Mesenchymal stem cell (in vitro differentiated cells and primary cell): ENCODE results near the gene SIK3.
A peak's percentile ranks its signal among the peaks of the same experiment; 100 is the strongest.

Experiments used
- DNase-seq: peaks from one replicate; pipeline ENCODE4 v3.0.0-alpha.2; 2013
- H2AFZ ChIP-seq: one replicate; pipeline ENCODE4 v1.6.1; 2013; ENCODE audit warnings: low read depth, mild to moderate bottlenecking, control low read depth, inconsistent platforms, low read length, moderate library complexity
- H2AK5ac ChIP-seq: 2 replicates; pipeline ENCODE4 v1.6.1; 2013; ENCODE audit warnings: low read length, moderate library complexity, mild to moderate bottlenecking, inconsistent platforms; ENCODE audit not compliant: severe bottlenecking
- H2BK120ac ChIP-seq: one replicate; pipeline ENCODE4 v1.6.1; 2013; ENCODE audit warnings: low read depth, mild to moderate bottlenecking, inconsistent platforms, low read length, moderate library complexity
- H2BK12ac ChIP-seq, 2 experiments: one replicate each; pipeline ENCODE4 v1.6.1; 2013; ENCODE audit warnings: inconsistent platforms in 2 of 2, low read length in 2 of 2, mild to moderate bottlenecking in 2 of 2, moderate library complexity in 2 of 2, control low read depth in 1 of 2
- H2BK15ac ChIP-seq: one replicate; pipeline ENCODE4 v1.6.1; 2013; ENCODE audit warnings: mild to moderate bottlenecking, low read depth, inconsistent platforms; ENCODE audit not compliant: poor library complexity, severe bottlenecking
- H2BK5ac ChIP-seq: 2 replicates; pipeline ENCODE4 v1.6.1; 2013; ENCODE audit warnings: low read depth, mild to moderate bottlenecking, low read length, control low read depth, inconsistent platforms; ENCODE audit not compliant: poor library complexity, severe bottlenecking
- H3K14ac ChIP-seq, 2 experiments: one replicate each; pipeline ENCODE4 v1.6.1; 2013; ENCODE audit warnings: inconsistent platforms in 2 of 2, low read length in 2 of 2, control low read depth in 1 of 2, mild to moderate bottlenecking in 1 of 2, moderate library complexity in 1 of 2
- H3K18ac ChIP-seq, 2 experiments: one replicate each; pipeline ENCODE4 v1.6.1; 2013; ENCODE audit warnings: inconsistent platforms in 2 of 2, low read length in 2 of 2, control low read depth in 1 of 2, low read depth in 1 of 2, mild to moderate bottlenecking in 1 of 2
- H3K23ac ChIP-seq, 2 experiments: one replicate each; pipeline ENCODE4 v1.6.1; 2013; ENCODE audit warnings: inconsistent platforms in 2 of 2, low read length in 2 of 2, mild to moderate bottlenecking in 2 of 2, moderate library complexity in 2 of 2, control low read depth in 1 of 2
- H3K27ac ChIP-seq: 2 replicates; pipeline ENCODE4 v1.5.1; 2013; ENCODE audit warnings: mild to moderate bottlenecking, moderate library complexity, low read length, control low read depth, inconsistent platforms; ENCODE audit not compliant: poor library complexity, severe bottlenecking
- H3K27me3 ChIP-seq, 2 experiments: 2 replicates each; pipeline versions ENCODE4 v1.6.1 to v1.7.0; 2013; ENCODE audit warnings: low read length in 2 of 2, mild to moderate bottlenecking in 2 of 2, moderate library complexity in 2 of 2, control low read depth in 1 of 2, inconsistent platforms in 1 of 2; ENCODE audit not compliant: control insufficient read depth in 1 of 2, insufficient read depth in 1 of 2
- H3K36me3 ChIP-seq, 2 experiments: 2 replicates each; pipeline versions ENCODE4 v1.6.1 to v1.7.0; 2013; ENCODE audit warnings: low read length in 2 of 2, control low read depth in 1 of 2, inconsistent platforms in 1 of 2, low read depth in 1 of 2, mild to moderate bottlenecking in 1 of 2; ENCODE audit not compliant: insufficient read depth in 2 of 2, control insufficient read depth in 1 of 2
- H3K4ac ChIP-seq, 2 experiments: one replicate each; pipeline ENCODE4 v1.6.1; 2013; ENCODE audit warnings: inconsistent platforms in 2 of 2, low read length in 2 of 2, mild to moderate bottlenecking in 2 of 2, moderate library complexity in 2 of 2, control low read depth in 1 of 2, low read depth in 1 of 2
- H3K4me1 ChIP-seq: 2 replicates; pipeline ENCODE4 v1.6.1; 2013; ENCODE audit warnings: low read depth, low read length, control low read depth; ENCODE audit not compliant: control insufficient read depth, insufficient read depth
- H3K4me2 ChIP-seq: 2 replicates; pipeline ENCODE4 v1.6.1; 2013; ENCODE audit warnings: low read length, mild to moderate bottlenecking, inconsistent platforms; ENCODE audit not compliant: poor library complexity, severe bottlenecking
- H3K4me3 ChIP-seq, 2 experiments: 2 replicates each; pipeline versions ENCODE4 v1.5.1 to v1.7.0; 2013; ENCODE audit warnings: low read length in 2 of 2, mild to moderate bottlenecking in 2 of 2, control low read depth in 1 of 2, low read depth in 1 of 2; ENCODE audit not compliant: insufficient read depth in 1 of 2
- H3K79me1 ChIP-seq: replicated peaks from 2 replicates; pipeline ENCODE4 v1.6.1; 2013; ENCODE audit warnings: mild to moderate bottlenecking, control low read depth, low read length, inconsistent platforms; ENCODE audit not compliant: poor library complexity, severe bottlenecking
- H3K9ac ChIP-seq: 2 replicates; pipeline ENCODE4 v1.7.0; 2013; ENCODE audit warnings: mild to moderate bottlenecking, low read length, moderate library complexity
- H3K9me3 ChIP-seq: 2 replicates; pipeline ENCODE4 v1.7.0; 2013; ENCODE audit warnings: mild to moderate bottlenecking, low read length; ENCODE audit not compliant: control insufficient read depth
- H4K8ac ChIP-seq: one replicate; pipeline ENCODE4 v1.6.1; 2013; ENCODE audit warnings: inconsistent platforms, mild to moderate bottlenecking, low read length, moderate library complexity
- H4K91ac ChIP-seq: one replicate; pipeline ENCODE4 v1.6.1; 2013; ENCODE audit warnings: mild to moderate bottlenecking, low read length, inconsistent platforms
- WGBS: methylation state at CpG from one replicate; pipeline ENCODE4 v1.1.7; 2013; ENCODE audit warnings: mixed read lengths; 5-methylcytosine and 5-hydroxymethylcytosine counted together

Gene SIK3

DNA sequence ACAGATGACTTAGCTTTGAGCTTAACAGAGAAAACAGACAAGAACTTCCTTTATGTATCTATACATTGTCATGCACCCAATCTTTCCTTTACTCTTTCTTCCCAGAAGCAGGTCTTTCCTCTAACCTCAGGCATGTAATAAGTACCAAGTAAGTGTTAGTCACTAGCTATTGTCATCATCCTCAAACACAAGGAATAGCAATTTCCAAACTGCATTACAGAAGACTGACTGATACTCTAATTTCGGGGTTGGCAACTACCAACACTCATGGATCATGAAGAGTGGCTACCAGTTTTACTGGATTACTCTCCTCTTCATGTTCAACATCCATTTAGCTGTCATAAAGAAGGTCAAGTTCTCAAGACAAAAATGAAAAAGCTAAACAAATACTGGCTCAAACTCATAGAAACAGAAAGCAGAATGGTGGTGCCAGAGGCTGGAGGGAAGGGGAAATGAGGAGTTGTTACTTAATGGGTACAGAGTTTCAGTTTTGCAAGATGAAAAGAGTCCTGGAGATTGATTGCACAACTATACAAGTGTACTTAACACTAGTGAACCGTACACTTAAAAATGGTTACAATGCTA is 111.6 kb downstream of the SIK3 start:
- Histone ChIP-seq H3K36me3 (no peaks in the 10 kb centered on the region), H3K27me3 (no peaks in the 10 kb centered on the region), H3K27ac (peak overlapping the region; percentile 3), H3K9me3 (no peaks in the 10 kb centered on the region), H3K4ac (no peak overlapping the region), H3K79me1 (peaks cover 9% of the 10 kb centered on the region), H3K23ac (no peak overlapping the region), H4K8ac (no peak overlapping the region), H3K9ac (peak overlapping the region; percentile 56), H3K18ac (no peak overlapping the region), H4K91ac (no peak overlapping the region), H3K4me2 (no peak overlapping the region), H2BK5ac (no peak overlapping the region), H2BK12ac (no peak overlapping the region), H3K4me3 (peak overlapping the region in 1 of 2 experiments; percentile 60), H2BK15ac (no peak overlapping the region), H3K14ac (no peak overlapping the region), H3K4me1 (peaks cover 3% of the 10 kb centered on the region), H2BK120ac (no peak overlapping the region), H2AK5ac (no peak overlapping the region), H2AFZ (no peak overlapping the region)
- WGBS = 31% methylated on average over 2 of the region's 2 CpGs
- DNase-seq = peak; percentile 82

DNA sequence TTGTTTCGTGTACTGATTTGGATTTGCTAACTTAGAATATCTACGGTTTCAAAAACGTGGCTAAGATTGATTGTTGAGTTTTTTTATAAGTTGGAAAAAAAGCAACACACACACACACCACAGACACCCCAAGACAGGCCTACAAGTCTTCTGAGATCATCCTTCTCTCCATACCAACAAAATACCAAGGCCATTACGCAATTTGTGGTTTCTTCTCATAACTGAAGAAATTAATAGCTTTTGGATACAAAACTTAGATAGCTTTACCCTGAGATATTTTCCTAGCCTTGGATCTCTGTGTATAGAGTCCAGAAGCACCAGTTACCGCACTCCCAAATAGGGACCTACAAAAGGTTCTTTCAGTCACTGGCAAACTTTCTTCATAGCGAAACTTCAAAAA is 113.6 kb downstream of the SIK3 start:
- Histone ChIP-seq H4K8ac (no peak overlapping the region), H3K18ac (no peak overlapping the region), H2AFZ (no peak overlapping the region), H2BK120ac (no peak overlapping the region), H3K36me3 (no peaks in the 10 kb centered on the region), H3K4me3 (peak overlapping the region in 1 of 2 experiments; percentile 35), H3K14ac (no peak overlapping the region), H3K4ac (no peak overlapping the region), H3K4me1 (peaks cover 5% of the 10 kb centered on the region), H3K9me3 (no peaks in the 10 kb centered on the region), H3K27ac (peak overlapping the region; percentile 94), H2AK5ac (peak overlapping the region; percentile 42), H2BK15ac (no peak overlapping the region), H3K27me3 (no peaks in the 10 kb centered on the region), H3K23ac (no peak overlapping the region), H4K91ac (no peak overlapping the region), H3K79me1 (peaks cover 17% of the 10 kb centered on the region), H3K4me2 (peak overlapping the region; percentile 3), H3K9ac (peak overlapping the region; percentile 74), H2BK5ac (no peak overlapping the region), H2BK12ac (no peak overlapping the region)
- WGBS = no CpG with 5 or more reads among the region's 6 CpGs
- peak; percentile 89 for DNase-seq

DNA sequence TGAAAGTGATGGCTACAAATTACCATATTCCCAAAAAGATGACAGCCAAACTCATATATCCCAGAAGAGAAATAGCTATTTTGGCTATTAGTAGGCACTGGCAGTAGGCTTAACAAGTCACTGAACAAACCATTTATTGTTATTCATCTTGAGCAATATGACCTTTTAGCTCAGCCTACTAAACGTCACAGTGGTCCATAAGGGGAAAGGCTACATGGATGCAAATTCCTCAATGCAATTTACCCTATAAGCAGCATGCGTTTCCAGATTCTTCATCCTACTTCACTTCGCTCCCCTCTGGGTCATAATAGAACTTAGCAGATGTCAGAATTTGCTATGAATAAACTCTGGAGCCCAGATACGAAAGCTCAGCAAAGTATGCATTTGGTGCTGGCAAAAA is 114.0 kb downstream of the SIK3 start:
- H3K27me3 ChIP-seq = no peaks in the 10 kb centered on the region
- H3K9ac ChIP-seq = peak overlapping the region; percentile 74
- 72% methylated on average over 3 of the region's 4 CpGs for WGBS
- H3K27ac ChIP-seq = peak overlapping the region; percentile 94
- H3K4me1 ChIP-seq = peaks cover 5% of the 10 kb centered on the region
- H2BK120ac ChIP-seq = no peak overlapping the region
- no peak overlapping the region for H2BK15ac ChIP-seq
- no peak overlapping the region for H2BK5ac ChIP-seq
- H3K4me3 ChIP-seq = peak overlapping the region in 1 of 2 experiments; percentile 34
- H3K18ac ChIP-seq = no peak overlapping the region
- no peak overlapping the region for H2BK12ac ChIP-seq
- no peak overlapping the region for H4K91ac ChIP-seq
- DNase-seq = peak; percentile 49
- no peak overlapping the region for H3K23ac ChIP-seq
- no peak overlapping the region for H4K8ac ChIP-seq
- H2AFZ ChIP-seq = no peak overlapping the region
- H3K14ac ChIP-seq = no peak overlapping the region
- no peak overlapping the region for H3K4ac ChIP-seq
- no peaks in the 10 kb centered on the region for H3K9me3 ChIP-seq
- H2AK5ac ChIP-seq = peak overlapping the region; percentile 42
- peak overlapping the region; percentile 3 for H3K4me2 ChIP-seq
- peaks cover 19% of the 10 kb centered on the region for H3K79me1 ChIP-seq
- no peaks in the 10 kb centered on the region for H3K36me3 ChIP-seq

DNA sequence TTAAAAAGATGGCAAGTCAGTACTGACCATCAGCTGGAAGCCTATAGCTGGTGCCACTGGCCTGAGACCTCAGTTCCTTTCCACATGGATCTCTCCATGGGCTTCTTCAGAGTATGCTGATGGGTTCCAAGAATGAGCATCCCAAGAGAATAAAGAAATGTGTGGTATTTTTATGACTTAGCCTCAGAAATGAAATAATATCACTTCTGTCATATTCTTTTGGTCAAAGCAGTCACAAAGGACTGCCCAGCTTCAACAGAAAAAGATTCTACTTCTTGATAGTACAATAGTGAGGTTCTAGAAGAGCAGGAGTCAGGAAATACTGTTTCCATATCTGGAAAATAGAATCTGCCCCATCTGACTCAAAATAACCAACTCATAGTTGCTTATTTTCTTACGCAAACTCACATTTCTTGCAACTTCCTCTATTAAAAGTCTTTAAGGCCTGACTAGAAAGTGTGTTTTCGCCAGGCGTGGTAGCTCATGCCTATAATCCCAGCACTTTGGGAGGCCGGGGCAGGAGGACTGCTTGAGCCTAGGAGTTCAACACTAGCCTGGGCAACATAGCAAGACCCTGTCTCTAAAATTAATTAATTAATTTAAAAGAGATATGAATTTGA is 116.9 kb downstream of the SIK3 start:
- no peak overlapping the region for H2BK15ac ChIP-seq
- H2AFZ ChIP-seq = no peak overlapping the region
- H4K91ac ChIP-seq = no peak overlapping the region
- H3K79me1 ChIP-seq = peaks cover 21% of the 10 kb centered on the region
- no peak overlapping the region for H3K9ac ChIP-seq
- H3K18ac ChIP-seq = no peak overlapping the region
- no peak overlapping the region for H2BK12ac ChIP-seq
- H2AK5ac ChIP-seq = peak overlapping the region; percentile 85
- no peak overlapping the region for H4K8ac ChIP-seq
- H3K4ac ChIP-seq = no peak overlapping the region
- no peaks in the 10 kb centered on the region for H3K36me3 ChIP-seq
- no peak overlapping the region for H3K23ac ChIP-seq
- no peaks in the 10 kb centered on the region for H3K27me3 ChIP-seq
- peaks cover 5% of the 10 kb centered on the region for H3K4me1 ChIP-seq
- H2BK120ac ChIP-seq = no peak overlapping the region
- H3K4me3 ChIP-seq = no peak overlapping the region
- H3K14ac ChIP-seq = no peak overlapping the region
- no peaks in the 10 kb centered on the region for H3K9me3 ChIP-seq
- H2BK5ac ChIP-seq = no peak overlapping the region
- over 99% methylated on average over 4 of the region's 4 CpGs for WGBS
- H3K27ac ChIP-seq = no peak overlapping the region
- DNase-seq = no peak
- H3K4me2 ChIP-seq = no peak overlapping the region
